Skeletal muscle tissue (tissue), 4 donors: ENCODE measurements around the gene DYSF. TPM values are rescaled to one million over a fixed set of nuclear protein-coding genes. Genes with fewer than 3 reads are reported as not detected.

Experiments
- H3K27ac ChIP-seq: one replicate; pipeline ENCODE4 v1.7.0; 2013; ENCODE audit warnings: mild to moderate bottlenecking, low read depth, low read length, inconsistent platforms
- H3K27me3 ChIP-seq, 3 donors: one replicate each; pipeline ENCODE4 v1.7.0; 2013; ENCODE audit warnings: low read length in 3 of 3; ENCODE audit not compliant: control insufficient read depth in 3 of 3, insufficient read depth in 3 of 3
- H3K36me3 ChIP-seq, 3 donors: one replicate each; pipeline ENCODE4 v1.7.0; 2013; ENCODE audit warnings: low read length in 3 of 3; ENCODE audit not compliant: control insufficient read depth in 3 of 3, insufficient read depth in 3 of 3
- H3K4me1 ChIP-seq, 3 donors: one replicate each; pipeline ENCODE4 v1.7.0; 2013; ENCODE audit warnings: low read length in 3 of 3, mild to moderate bottlenecking in 3 of 3; ENCODE audit not compliant: control insufficient read depth in 3 of 3, insufficient read depth in 3 of 3
- H3K4me3 ChIP-seq, 3 donors: one replicate each; pipeline ENCODE4 v1.7.0; 2013; ENCODE audit warnings: low read length in 3 of 3
- H3K9ac ChIP-seq, 3 donors: one replicate each; pipeline ENCODE4 v1.7.0; 2013; ENCODE audit warnings: low read length in 3 of 3, mild to moderate bottlenecking in 3 of 3, moderate library complexity in 2 of 3, low read depth in 1 of 3
- H3K9me3 ChIP-seq, 3 donors: one replicate each; pipeline ENCODE4 v1.7.0; 2013; ENCODE audit warnings: low read length in 3 of 3; ENCODE audit not compliant: control insufficient read depth in 3 of 3
- total RNA-seq: library from RNA; depleted of rRNA; stranded (reverse); fragments of >200 nt; gene quantifications from one replicate; pipeline ENCODE4 v1.2.3, GENCODE V29; 2014
- donor health status: Osteomylitis.

Gene DYSF
- total RNA-seq, 1 donor from 2014 or later, result 88.7 TPM

- no peaks in the 10 kb centered on the region for H3K9me3 ChIP-seq
- peak overlapping the region in 1 of 3 donors; percentile 20 for H3K9ac ChIP-seq
- H3K4me1 ChIP-seq, result peaks cover 30 to 47% (median 38%) of the 10 kb centered on the region in 3 donors
- no peak overlapping the region for H3K27ac ChIP-seq
- H3K27me3 ChIP-seq, result no peaks in the 10 kb centered on the region
- peaks cover 24 to 30% (median 29%) of the 10 kb centered on the region in 3 donors for H3K36me3 ChIP-seq
- no peak overlapping the region for H3K4me3 ChIP-seq
Measured at GRCh38 chr2:71612581-71613402, 159.4 kb downstream of the DYSF start.

GRCh38 chr2:71613403-71613952, 160.1 kb downstream of the DYSF start:
- Histone ChIP-seq H3K27me3 (no peaks in the 10 kb centered on the region), H3K36me3 (peaks cover 24 to 28% (median 25%) of the 10 kb centered on the region in 3 donors), H3K27ac (no peak overlapping the region), H3K4me3 (no peak overlapping the region), H3K9ac (no peak overlapping the region), H3K4me1 (peaks cover 30 to 51% (median 41%) of the 10 kb centered on the region in 3 donors), H3K9me3 (no peaks in the 10 kb centered on the region)

- Histone ChIP-seq H3K27ac (peak overlapping the region; percentile 71), H3K9ac (peak overlapping the region in 2 of 3 donors; percentile 2 to 71), H3K9me3 (no peaks in the 10 kb centered on the region), H3K27me3 (no peaks in the 10 kb centered on the region), H3K36me3 (peaks cover 21 to 26% (median 24%) of the 10 kb centered on the region in 3 donors), H3K4me1 (peaks cover 30 to 57% (median 43%) of the 10 kb centered on the region in 3 donors), H3K4me3 (peak overlapping the region in 1 of 3 donors; percentile 22)
Measured at GRCh38 chr2:71613953-71614925, 160.9 kb downstream of the DYSF start.

GRCh38 chr2:71614976-71615766, 161.8 kb downstream of the DYSF start:
- H3K9ac ChIP-seq, result peak overlapping the region; percentile 35 to 71 (median 57)
- H3K9me3 ChIP-seq, result no peaks in the 10 kb centered on the region
- H3K27me3 ChIP-seq, result no peaks in the 10 kb centered on the region
- peak overlapping the region; percentile 71 for H3K27ac ChIP-seq
- peak overlapping the region in 1 of 3 donors; percentile 22 for H3K4me3 ChIP-seq
- peaks cover 36 to 62% (median 43%) of the 10 kb centered on the region in 3 donors for H3K4me1 ChIP-seq
- peaks cover 19 to 26% (median 24%) of the 10 kb centered on the region in 3 donors for H3K36me3 ChIP-seq

- peaks cover 15 to 22% (median 22%) of the 10 kb centered on the region in 3 donors for H3K36me3 ChIP-seq
- peak overlapping the region; percentile 71 for H3K27ac ChIP-seq
- peaks cover 36 to 62% (median 43%) of the 10 kb centered on the region in 3 donors for H3K4me1 ChIP-seq
- H3K9me3 ChIP-seq, result no peaks in the 10 kb centered on the region
- peak overlapping the region in 2 of 3 donors; percentile 35 to 71 for H3K9ac ChIP-seq
- H3K27me3 ChIP-seq, result no peaks in the 10 kb centered on the region
- peak overlapping the region in 1 of 3 donors; percentile 22 for H3K4me3 ChIP-seq
Measured at GRCh38 chr2:71615767-71616730, 162.7 kb downstream of the DYSF start.

GRCh38 chr2:71617266-71617665, 163.9 kb downstream of the DYSF start:
- Histone ChIP-seq H3K27me3 (no peaks in the 10 kb centered on the region), H3K9ac (no peak overlapping the region), H3K36me3 (peaks cover 7 to 15% (median 15%) of the 10 kb centered on the region in 3 donors), H3K9me3 (no peaks in the 10 kb centered on the region), H3K4me3 (no peak overlapping the region), H3K4me1 (peaks cover 36 to 62% (median 43%) of the 10 kb centered on the region in 3 donors), H3K27ac (no peak overlapping the region)

- Histone ChIP-seq H3K4me3 (no peak overlapping the region), H3K4me1 (peaks cover 32 to 51% (median 39%) of the 10 kb centered on the region in 3 donors), H3K27ac (no peak overlapping the region), H3K9me3 (no peaks in the 10 kb centered on the region), H3K9ac (peak overlapping the region in 1 of 3 donors; percentile 25), H3K36me3 (peaks cover 0 to 4% (median 3%) of the 10 kb centered on the region in 3 donors), H3K27me3 (no peaks in the 10 kb centered on the region)
Measured at GRCh38 chr2:71618327-71619113, 165.2 kb downstream of the DYSF start.

GRCh38 chr2:71619230-71619741, 165.9 kb downstream of the DYSF start:
- no peaks in the 10 kb centered on the region for H3K27me3 ChIP-seq
- peaks cover 24 to 43% (median 32%) of the 10 kb centered on the region in 3 donors for H3K4me1 ChIP-seq
- H3K9me3 ChIP-seq, result no peaks in the 10 kb centered on the region
- no peak overlapping the region for H3K4me3 ChIP-seq
- peak overlapping the region in 1 of 3 donors; percentile 25 for H3K9ac ChIP-seq
- H3K27ac ChIP-seq, result no peak overlapping the region
- no peaks in the 10 kb centered on the region for H3K36me3 ChIP-seq
